GM12873 (cell line): ENCODE data around the gene EXD2.

ENCODE experiments used
- CTCF ChIP-seq: IDR thresholded peaks from 2 replicates; pipeline ENCODE4 v1.5.1; 2012; ENCODE audit warnings: low read depth, mild to moderate bottlenecking, moderate library complexity, low read length, control low read depth; ENCODE audit not compliant: insufficient read depth; ENCODE audit errors: missing control alignments

The EXD2 gene

GRCh38 chr14:69232388-69232787, 41.1 kb downstream of the EXD2 start:
- TF ChIP-seq CTCF, result no peak

DNA sequence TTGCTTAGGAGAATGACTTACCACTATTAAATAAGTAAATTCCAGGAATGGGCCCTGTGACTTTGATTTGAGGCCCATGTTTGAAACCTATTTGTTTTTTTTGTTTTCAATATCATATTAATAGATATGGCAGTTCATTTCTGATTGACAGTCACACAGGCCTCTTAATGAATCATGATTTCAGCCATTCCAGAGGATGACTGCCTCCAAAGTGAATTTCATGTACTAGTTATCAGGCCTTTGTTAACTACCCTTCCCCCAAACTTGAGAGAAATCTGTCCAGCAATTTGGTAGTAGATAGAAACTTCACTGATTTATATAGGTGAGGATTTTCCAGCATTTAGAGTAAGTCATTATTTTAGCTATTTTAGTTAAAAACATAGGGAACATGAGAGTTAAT, 42.8 kb downstream of the EXD2 start:
- no peak for TF ChIP-seq CTCF

- TF ChIP-seq CTCF, result no peak
Measured at GRCh38 chr14:69235708-69236107, 44.4 kb downstream of the EXD2 start.

DNA sequence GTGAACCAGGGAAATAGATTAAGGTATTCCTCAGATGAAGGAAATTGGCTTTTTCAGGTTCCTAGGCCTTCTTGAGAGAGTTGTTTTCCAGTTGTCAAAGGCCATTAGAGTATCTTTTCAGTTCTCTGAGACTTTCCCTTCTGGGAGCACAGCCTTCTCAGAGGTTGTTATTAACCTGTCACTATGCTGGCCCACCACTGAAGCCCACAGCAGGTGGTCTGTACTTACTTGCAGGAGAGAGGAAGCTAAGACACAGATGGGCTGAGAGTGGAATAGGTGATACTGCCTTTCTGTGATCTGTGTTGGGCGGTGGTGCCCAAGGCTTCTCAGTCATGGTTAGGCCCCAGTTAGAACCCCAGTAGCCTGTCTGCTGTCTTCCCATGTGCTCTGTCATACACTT, 45.8 kb downstream of the EXD2 start:
- TF ChIP-seq CTCF, result no peak

DNA sequence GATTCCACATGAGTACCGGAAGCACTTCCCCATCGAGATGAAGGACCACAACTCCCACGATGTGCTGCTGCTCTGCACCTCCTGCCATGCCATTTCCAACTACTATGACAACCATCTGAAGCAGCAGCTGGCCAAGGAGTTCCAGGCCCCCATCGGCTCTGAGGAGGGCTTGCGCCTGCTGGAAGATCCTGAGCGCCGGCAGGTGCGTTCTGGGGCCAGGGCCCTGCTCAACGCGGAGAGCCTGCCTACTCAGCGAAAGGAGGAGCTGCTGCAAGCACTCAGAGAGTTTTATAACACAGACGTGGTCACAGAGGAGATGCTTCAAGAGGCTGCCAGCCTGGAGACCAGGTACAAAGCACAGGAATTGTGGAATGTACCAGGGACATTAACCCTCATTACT, 46.3 kb downstream of the EXD2 start:
- no peak for TF ChIP-seq CTCF

DNA sequence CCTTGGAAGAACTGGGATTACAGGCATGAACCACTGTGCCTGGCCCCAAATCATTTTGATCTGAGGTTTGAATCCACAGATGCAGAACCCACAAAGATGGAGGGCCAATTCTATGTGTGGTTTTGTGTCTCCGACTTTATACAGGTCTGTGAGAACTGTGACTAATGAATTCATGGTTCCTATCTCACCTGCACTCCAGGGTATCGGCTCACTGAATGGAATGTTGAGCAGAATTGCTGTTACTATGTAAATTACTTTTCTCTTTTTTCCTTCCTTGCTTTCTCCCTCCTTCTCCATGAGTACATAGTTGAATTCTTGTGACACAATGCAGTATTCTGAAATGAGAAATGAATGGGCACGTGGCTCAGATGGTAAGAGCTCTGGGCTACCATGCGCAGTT, 47.6 kb downstream of the EXD2 start:
- no peak for TF ChIP-seq CTCF

- TF ChIP-seq CTCF, result no peak
Measured at GRCh38 chr14:69240527-69241173, 49.4 kb downstream of the EXD2 start.
